Measurements from ENCODE around the gene PNMA1.
"Not testable (repeated sequence)": the region's sequence is repeated elsewhere in the genome, so short reads cannot be mapped to it uniquely, and the experiment has no call there.

The PNMA1 gene

DNA sequence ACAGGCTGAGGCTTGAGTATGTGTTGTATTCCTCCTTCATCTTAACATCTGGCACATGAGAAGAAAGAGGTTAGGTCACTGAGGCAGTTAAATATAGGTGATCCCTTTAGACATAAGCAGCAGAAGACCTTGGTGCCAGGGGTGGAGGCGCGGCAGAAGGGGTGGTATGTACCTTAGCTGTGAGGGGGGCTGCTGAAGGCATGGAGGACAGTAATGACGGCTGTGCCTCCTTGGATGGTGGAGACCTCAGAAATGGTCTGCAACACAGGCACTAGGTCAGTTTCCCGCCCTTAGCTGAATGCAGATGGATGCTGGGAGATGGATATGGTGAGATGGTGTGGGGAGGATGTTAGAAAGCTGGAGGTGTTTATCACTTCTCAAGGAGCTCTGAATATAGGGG lies 1.5 kb upstream of the PNMA1 start:
- no peak for DNase-seq

DNA sequence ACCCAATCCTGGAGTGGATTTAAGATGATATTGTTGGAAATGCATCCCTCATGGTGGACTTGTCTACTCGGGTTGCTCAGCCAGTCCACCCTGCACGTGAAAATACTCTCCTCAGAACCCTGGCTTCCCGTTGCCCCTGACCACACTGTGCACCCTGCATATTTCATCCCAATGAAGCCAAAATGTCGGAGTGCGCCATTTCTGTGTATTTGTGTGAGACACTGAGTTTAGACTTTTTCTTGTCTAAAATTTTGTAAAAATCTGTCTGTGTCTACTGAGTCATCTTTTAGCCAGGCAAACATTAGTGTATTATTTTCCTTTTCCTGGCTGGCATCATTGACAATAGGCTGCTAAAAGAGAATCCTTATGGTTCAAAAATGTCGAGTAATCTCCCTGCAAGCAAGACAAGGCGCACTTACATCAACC lies 485 bp upstream of the PNMA1 start:
- no peak for DNase-seq

DNA sequence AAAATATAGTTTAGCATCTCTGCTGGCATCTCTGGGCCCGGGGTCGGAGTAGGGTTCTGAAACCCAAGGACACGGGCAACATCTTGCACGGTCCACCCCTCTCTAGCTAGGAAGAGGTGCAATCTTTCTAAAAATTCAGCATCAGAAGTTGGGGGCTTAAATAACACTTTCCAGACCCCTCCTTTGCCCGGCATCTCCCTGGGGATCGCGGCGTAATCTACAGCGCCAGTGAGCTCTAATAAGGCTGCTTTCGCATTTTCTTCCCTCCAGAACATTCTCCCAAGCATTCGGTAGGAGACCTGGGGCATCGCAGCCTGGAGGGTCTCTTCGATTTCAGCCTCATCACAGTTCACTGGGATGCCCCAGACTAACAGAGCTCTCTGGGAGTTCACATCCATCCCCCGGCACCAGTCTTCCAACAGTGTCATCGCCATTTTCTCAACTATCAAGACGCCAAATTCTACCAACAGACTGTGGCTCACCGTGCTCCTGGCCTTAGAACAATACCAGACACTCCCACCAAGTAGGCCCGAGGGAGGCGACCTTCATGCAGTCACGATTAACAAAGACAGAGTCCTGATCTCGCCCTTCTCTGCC lies 880 bp downstream of the PNMA1 start:
- no peak for DNase-seq

DNA sequence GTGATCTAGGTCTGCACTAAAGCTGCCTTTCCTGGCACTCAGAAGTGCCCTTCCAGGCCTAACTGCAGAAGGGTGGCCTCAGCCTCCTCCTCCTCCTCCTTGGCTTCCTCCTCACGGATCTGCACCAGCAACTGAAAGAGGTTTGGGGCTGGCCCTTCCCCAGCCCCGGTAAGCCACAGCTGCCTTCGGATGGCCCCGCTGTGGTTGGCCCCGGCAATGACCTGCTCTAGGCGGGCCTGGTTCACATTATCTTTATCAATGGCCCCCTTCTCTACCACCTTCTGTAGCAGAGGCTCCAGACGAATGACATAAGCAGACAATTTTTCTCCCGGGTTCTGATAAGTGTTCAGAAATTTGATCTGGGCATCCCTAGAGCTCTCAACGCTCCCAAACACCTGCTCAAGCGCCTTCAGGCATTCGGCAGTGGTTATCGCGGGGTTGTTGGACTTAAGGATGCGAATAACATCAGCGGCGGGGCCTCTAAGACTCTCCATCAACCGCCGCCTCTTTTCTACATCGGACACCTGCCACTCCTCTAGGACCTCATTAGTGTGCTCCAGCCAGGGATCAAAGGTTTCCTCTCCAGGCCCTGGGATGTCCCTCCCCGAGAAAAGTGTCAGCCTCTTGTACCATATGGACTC lies 1.5 kb downstream of the PNMA1 start:
- peak; percentile 73 for DNase-seq

DNA sequence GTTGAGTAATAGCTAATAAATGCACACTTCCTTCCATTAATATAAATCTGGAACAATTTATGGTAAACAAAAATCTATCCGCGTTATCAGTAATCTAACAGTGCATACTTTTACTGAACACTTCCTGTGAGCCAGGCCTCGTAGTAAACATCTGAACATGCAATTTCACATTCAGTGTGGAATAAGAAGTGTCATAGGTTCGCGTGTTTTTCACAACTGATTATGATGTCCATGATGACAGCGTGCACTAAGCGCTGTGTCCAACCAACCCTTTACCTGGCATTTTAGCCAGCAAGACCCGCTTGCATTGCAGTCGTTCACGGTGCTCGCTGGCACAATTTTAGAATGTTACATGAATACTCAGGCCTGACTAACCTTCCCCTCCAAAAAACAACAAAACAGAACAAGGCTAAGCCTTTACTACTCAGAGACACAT lies 2.1 kb downstream of the PNMA1 start:
- DNase-seq, result no peak

DNA sequence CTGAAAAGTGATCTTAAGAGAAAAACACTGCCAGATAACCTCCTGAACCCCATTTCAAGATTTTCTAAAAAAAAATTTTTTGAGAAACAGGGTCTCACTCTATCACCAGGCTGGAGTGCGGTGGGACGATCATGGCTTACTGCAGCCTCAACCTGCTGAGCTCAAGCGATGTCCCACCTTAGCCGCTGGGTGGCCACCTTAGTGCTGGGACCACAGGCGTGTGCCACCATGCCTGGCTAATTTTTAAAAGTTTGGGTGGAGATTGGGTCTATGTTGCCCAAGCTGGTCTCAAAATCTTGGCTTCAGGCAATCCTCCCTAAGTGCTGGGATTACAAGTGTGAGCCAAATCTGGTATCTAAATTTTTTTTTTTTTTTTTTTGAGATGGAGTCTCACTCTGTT lies 3.4 kb downstream of the PNMA1 start:
- DNase-seq, result no peak

DNA sequence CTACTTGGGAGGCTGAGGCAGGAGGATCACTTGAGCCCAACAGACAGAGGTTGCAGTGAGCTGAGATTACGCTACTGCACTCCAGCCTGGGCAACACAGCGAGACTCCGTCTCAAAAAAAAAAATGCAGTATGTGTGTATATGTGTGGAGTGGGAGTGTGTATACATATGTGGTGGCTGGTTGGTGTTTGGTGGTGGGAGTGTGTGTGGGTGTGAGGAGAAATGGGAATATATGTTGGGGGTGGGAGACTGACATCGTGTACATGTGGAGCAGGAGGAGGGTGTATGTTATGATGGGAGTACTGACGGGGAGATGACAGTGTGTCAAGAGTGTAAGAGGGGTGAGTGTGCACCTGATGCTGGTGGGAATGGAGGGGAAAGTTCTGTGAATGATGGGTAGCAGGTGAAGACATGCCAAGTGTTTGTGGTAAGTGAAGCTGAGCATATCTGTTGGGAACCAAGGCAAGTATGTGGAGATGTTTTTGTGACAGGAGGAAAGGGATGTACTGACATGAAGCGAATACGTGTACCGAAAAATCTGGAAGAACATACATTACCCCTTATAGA lies 4.2 kb downstream of the PNMA1 start:
- no peak for DNase-seq

DNA sequence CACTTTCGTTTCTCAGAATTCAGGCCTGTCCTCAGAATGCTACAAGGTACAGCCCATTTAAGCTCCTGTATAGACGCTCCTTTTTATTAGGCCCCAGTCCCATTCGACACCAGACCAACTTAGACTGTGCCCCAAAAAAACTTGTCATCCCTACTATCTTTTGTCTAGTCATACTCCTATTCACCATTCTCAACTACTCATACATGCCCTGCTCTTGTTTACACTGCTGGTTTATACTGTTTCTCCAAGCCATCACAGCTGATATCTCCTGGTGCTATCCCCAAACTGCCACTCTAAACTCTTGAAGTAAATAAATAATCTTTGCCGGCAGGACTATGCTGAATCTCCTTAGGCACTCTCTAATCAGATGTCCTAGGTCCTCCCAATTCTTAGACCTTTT lies 6.1 kb downstream of the PNMA1 start:
- not testable (repeated sequence) for DNase-seq

DNA sequence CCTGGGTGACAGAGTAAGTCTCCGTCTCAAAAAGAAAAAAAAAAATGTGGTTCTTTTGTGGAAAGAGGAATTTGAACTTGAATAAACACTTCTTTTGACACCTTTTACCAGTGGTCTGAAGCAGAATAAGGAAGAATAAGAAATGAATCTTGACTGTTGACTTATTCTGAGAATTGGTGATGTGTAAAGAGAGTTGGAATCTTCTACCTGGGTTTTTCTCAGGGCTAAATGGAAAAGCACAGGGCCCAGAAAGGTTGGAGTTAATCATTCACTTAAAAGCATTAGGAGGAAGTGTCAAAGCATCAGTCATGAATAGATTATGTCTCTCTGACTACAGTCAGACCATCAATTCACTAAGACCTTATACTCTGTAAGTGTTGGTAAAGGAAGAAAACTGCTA lies 13.9 kb downstream of the PNMA1 start:
- DNase-seq, result no peak

DNA sequence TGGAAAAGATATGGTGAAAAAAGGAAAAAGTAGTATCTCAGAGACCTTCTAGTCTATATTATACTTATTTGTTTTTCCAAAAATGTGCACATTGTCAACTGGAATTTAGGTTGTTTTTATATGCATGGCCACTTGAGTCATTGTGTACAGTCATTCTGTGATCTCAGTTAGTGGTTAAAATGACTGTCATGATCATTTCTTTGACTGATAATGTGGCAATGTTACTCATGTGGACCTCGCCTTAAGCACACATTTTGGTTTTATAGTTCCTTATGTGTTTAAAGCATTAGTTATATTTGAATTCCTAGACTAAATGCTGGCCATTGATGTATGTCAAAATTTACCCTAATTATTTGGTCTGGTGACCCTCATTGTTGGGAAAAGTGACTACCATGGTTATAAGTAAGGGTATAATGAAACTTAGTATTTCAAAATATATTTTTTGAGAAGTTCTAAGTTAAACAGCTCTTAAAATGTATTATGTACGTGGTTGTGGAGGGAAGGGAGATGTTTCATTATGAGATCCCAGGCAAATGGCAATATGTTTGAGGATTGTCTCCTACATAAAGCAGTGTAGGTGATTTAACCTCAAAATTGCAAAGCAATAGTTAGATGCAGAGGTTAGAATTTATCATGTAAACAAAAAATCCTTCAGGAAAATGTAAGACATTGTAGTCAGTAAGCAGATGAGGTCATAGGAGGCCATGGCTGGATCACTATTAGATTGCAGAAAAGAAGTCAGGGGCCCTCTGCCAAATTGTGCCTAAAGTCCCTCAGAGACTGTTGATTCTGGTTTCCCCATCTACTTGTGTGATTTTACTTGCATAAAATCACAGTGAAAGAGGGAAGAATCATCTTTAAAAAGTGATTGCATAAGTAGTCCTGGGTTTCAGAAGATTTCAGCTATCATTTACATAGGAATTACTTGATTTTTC lies 17.5 kb downstream of the PNMA1 start:
- no peak for DNase-seq

DNA sequence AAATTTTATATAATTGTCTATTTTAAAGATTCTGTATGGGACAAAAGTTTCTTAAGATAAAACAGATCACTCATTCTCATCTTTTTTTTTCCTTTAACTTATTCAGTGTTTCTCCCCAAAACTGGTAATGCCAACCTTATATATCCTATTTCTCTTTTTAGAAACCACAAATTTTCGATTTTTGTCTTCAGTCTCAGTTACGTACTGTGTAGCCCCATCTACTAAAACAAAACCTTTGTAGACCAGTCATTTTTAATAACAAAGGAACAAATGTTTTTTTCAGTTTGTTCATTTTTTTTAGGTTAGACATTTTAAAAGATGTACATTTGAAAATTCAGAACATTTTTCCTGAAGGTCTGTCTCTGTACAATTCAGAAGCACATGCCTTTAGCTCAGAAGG lies 18.2 kb downstream of the PNMA1 start:
- no peak for DNase-seq

DNA sequence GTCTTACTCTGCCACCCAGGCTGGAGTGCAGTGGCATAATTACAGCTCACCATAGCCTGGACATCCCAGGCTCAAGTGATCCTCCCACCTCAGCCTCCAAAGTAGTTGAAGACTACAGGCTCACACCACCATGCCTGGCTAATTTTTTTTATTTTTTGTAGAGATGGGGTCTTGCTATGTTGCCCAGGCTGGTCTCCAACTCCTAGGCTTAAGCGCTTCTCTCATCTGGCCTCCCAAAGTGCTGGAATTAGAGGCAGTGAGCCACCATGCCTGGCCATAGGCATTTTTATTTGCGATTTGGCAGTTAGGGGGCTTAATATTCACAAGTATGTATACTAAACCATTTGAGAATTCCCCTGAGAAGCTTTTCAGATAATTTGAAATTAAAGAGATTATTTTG lies 19.1 kb downstream of the PNMA1 start:
- DNase-seq, result no peak

DNA sequence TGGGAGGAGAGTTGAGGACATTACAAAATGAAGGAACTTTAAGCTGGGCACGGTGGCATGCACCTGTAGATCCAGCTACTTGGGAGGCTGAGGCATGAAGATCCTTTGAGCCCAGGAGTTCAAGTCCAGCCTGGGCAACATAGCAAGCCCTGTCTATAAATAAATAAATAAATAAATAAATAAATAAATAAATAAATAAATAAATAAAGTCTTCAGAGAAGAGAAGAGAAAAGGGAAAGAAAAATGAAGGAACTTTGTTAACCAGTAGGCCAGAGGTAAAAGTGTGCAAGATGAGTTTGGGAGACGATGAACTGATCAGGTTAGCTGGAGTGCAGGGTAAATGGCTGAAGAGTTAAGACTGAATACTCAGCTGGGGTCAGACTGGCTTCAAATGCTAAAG lies 20.1 kb downstream of the PNMA1 start:
- no peak for DNase-seq

DNA sequence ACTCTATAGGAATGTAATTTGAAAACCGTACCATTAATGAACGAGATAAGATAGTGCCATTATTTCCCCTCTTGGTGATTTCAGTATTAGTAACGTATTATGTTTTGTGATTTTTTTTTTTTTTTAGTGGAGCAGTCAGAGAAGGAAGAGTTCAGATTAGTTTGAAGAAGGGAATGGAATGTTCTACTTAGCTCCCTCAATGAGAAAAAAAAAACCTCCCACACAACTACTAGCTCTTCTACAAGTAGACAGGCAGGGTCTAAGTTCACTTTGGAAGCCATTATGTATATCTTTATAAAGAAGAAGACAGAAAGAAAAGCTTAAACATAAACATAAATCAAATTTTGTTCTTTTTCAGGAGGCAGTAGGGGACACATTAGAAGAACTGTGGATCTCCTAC lies 27.3 kb downstream of the PNMA1 start:
- DNase-seq, result no peak

DNA sequence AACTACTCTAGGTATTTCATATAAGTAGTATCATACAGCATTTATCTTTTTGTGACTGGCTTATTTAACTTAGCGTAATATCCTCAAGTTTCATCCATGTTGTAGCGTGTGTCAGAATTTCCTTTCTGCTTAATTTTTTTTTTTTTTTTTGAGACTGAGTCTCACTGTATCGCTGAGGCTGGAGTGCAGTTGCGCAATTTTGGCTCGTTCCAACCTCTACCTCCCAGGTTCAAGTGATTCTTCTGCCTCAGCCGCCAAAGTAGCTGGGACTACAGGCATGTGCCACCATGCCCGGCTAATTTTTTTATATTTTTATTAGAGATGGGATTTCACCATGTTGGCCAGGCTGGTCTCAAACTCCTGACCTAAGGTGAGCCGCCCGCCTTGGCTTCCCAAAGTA lies 28.9 kb downstream of the PNMA1 start:
- no peak for DNase-seq

DNA sequence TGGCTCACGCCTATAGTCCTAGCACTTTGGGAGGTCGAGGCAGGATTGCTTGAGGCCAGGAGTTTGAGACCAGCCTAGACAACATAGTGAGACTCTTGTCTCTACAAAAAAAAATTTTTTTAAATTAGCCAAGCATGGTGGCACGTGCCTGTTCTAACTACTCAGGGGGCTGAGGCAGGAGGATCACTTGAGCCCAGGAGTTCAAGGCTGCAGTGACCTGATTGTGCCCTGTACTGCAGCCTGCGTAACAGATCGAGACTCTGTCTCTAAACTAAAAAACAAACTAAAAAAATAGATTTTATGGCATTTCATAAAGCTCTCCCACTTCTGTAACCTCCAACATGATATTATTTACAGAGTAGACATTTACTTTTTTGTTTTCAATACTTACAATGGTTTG lies 29.6 kb downstream of the PNMA1 start:
- DNase-seq, result no peak

DNA sequence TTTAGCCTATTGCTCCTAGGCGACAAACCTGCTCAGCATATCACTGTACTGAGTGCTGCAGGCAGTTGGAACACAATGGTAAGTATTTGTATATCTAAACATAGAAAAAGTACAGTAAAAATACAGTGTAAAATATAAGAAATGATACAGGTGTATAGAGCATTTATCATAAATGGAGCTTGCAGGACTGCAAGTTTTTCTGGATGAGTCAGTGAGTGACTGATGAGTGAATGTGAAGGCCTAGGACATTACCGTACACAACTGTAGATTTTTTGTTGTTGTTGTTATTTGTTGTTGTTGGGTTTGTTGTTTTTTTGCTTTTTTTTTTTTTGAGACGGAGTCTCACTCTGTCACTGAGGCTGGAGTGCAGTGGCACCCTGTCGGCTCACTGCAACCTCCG lies 33.4 kb downstream of the PNMA1 start:
- DNase-seq, result no peak

DNA sequence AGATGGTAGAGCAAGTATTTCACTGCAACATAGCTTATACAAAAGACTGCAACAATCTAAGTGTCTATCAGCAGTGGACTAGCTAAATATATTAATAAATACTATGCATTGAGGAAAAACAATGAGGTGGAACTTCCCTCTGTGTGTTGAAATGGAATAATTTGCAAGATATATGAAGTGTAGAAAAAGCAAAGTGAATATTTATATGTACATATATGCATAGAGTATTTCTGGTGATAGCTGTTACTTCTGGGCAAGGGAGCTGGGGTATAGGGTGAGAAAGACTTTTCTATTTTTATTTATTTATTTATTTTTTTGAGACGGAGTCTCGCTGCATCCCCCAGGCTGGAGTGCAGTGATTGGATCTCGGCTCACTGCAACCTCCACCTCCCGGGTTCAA lies 35.5 kb downstream of the PNMA1 start:
- DNase-seq, result no peak

DNA sequence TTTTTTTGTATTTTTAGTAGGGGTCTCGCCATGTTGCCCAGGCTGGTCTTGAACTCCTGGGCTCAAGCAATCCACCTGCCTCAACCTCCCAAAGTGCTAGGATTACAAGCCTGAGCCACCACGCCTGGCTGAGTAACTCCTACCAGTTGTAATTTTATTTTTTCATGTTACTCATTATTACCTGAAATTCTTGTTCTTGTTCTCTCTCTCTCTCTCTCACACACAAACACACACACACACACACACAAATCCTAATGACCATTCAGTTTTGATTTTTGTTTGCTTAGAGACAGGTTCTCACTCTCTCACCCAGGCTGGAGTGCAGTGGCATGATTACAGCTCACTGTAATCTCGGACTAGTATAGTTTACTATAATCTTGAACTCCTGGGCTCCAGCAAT lies 39.2 kb downstream of the PNMA1 start:
- DNase-seq, result no peak

DNA sequence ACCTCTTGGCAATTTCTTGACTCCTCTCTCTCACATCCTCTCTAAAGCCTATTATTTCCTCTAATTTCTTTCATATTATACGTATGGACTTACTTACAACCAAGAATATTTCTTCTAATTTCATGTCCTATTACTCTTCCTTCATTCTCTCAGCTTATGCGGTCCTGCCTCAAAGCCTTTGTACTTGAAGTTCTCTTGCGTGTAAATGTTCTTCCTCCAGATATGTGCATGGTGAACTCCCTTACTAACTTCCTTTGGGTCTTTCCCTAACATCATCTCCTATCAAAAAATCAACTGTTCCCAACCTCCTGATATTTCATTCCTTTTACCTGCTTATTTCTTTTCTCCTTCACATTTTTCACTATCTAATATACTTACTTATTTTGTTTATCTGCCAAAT lies 46.3 kb downstream of the PNMA1 start:
- DNase-seq, result no peak

DNA sequence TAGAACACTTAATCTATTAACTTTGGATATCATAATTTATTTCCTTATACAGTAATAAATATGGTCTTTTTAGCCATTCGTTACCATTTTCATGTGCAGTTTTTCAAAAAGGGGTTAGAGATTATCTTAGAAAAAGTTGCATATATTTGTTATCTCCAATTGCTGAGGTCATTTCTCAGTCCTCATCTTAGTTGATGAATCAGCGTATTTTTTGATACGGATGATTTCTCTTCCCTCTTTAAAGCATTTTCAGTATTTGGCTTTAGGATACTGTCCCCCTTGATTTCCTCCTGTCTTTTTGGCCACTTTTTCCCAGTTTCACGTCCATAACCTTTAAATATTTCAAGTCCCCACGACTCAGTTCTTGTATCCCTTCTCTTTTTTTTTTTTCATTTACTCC lies 47.6 kb downstream of the PNMA1 start:
- DNase-seq, result no peak

DNA sequence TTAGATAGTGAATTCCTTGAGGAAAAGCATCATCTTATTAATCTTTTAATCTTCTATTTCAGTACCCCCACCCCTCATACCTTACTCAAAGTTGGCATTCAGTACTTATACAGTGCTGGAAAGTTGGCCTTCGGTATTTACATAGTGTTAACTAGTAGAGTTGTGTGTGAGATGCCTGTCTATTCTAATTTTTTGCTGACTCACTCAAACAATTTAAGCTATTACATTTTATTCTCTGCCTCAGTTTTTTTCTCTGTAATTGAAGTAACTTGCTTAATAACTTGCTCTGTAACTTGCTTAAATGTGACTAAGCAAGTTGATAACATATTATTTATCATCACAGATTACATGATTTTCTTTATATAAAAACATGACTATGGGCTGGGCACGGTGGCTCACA lies 49.1 kb downstream of the PNMA1 start:
- DNase-seq, result no peak

DNA sequence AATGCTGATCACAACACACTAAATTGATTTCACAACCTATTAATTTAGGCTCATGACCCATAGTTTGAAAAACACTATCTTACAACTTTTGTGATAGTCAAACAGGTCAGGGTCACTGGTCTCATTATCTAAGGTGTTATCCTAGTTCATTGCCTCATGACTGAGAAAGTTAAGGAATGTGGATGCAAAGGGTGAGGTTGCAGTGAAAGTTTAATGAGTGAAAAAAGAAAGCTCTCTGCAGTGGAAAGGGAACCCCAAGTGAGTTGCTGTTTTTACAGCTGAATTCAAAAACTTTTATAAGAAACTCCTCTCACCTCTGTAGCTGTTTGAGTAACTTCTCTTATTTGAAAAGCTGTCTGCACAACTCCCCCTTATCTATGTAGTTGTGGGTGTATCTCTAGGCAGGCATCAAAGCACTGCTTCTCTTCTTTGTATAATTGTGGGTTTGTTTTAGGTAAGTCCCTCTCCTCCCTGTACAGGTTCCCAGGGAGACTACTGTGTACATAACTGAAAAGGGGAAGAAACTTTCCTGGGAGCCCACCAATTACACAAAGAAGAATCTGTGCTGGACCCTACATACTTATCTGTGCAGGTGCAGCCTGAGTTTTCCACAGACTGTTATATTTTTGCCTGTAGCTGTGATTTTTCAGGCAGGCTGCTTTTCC lies 50.5 kb downstream of the PNMA1 start:
- DNase-seq, result no peak

Measured in activated effector memory CD4-positive, alpha-beta T cell treated with anti-CD3 and anti-CD28 coated beads, Interleukin-2, amount 50 U/mL, for 16 hours (primary cell).